ENCODE results near the gene FLNB.

The FLNB gene

GRCh38 chr3:58032186-58032585, 24.0 kb downstream of the FLNB start:
- Histone ChIP-seq H3K4me3 (no peak overlapping the region), H3K27ac (no peak overlapping the region)
- no peak for DNase-seq (ENCODE audit: low spot score)
- no peak for TF ChIP-seq CTCF (IDR thresholded peaks at IDR 0.05)

GRCh38 chr3:58034738-58035523, 26.7 kb downstream of the FLNB start:
- no peak for DNase-seq (ENCODE audit: low spot score)
- Histone ChIP-seq H3K27ac (peak overlapping the region in 1 of 2 donors; percentile 3), H3K4me3 (no peak overlapping the region)
- no peak for TF ChIP-seq CTCF (IDR thresholded peaks at IDR 0.05)

- Histone ChIP-seq H3K4me3 (peak overlapping the region; percentile 26), H3K27ac (peak overlapping the region; percentile 27 to 60)
- no peak for TF ChIP-seq CTCF (IDR thresholded peaks at IDR 0.05)
- no peak for DNase-seq (ENCODE audit: low spot score)
These were observed 27.5 kb downstream of the FLNB start for GRCh38 chr3:58035524-58036255.

GRCh38 chr3:58036293-58037032, 28.2 kb downstream of the FLNB start:
- H3K4me3 ChIP-seq = no peak overlapping the region
- H3K27ac ChIP-seq = peak overlapping the region in 1 of 2 donors; percentile 60
- TF ChIP-seq CTCF (IDR thresholded peaks at IDR 0.05) = no peak
- DNase-seq (ENCODE audit: low spot score) = no peak

- DNase-seq (ENCODE audit: low spot score) = no peak
- no peak overlapping the region for H3K27ac ChIP-seq
- no peak overlapping the region for H3K4me3 ChIP-seq
- TF ChIP-seq CTCF (IDR thresholded peaks at IDR 0.05) = no peak
These were observed 29.1 kb downstream of the FLNB start for GRCh38 chr3:58037141-58037910.

- H3K27ac ChIP-seq = no peak overlapping the region
- TF ChIP-seq CTCF (IDR thresholded peaks at IDR 0.05) = no peak
- no peak for DNase-seq (ENCODE audit: low spot score)
- H3K4me3 ChIP-seq = no peak overlapping the region
These were observed 30.6 kb downstream of the FLNB start for GRCh38 chr3:58038675-58039292.
